Measurements from ENCODE around the gene ETF1. TPM values are rescaled to one million over a fixed set of nuclear protein-coding genes. Genes with fewer than 3 reads are reported as not detected.

Gene ETF1
- total RNA-seq = 10 to 100 TPM; 42.6 to 46.5 TPM
- polyA plus RNA-seq = 10 to 100 TPM; 31.1 to 45.2 TPM

GRCh38 chr5:138542956-138543729 is at the start of gene ETF1:
ETF1 (minus strand) TSS chr5:138543236; CDS start chr5:138542918, 318 bp downstream.
- ChIA-PET POLR2A (ENCODE audit: partially characterized antibody) (interaction anchor here (0.6 to 3.9 kb wide), 27 partner anchors 9 to 1571 kb away, joined by 3 to 124 read pairs (median 5); partner anchors contain the start of genes BRD8, CDC25C, EGR1 and FAM53C), CTCF (ENCODE audit: partially characterized antibody) (interaction anchor here (0.6 to 2.9 kb wide), 14 partner anchors 10 to 859 kb away, joined by 3 to 21 read pairs (median 4); partner anchors contain the start of genes CDC25C, EGR1, HSPA9 and KDM3B)
- H3K27me3 Mint-ChIP-seq = no peaks in the 10 kb centered on the region
- peaks cover 48 to 87% (median 71%) of the 10 kb centered on the region in 4 donors for H3K4me1 Mint-ChIP-seq
- no peaks in the 10 kb centered on the region for H3K27me3 ChIP-seq (ENCODE audit: insufficient read depth, low read length)
- H3K9me3 ChIP-seq (ENCODE audit: control insufficient read depth in 1 of 2, low read length in 2 of 2) = no peaks in the 10 kb centered on the region
- intact Hi-C loops (cut with micrococcal nuclease) = loop anchor here (1.0 to 2.0 kb wide), 8 partner anchors 32 to 750 kb away; partner anchors contain the start of genes BRD8, EGR1, HSPA9 and KIF20A
- peaks cover 0 to 4% (median 0%) of the 10 kb centered on the region in 8 donors for H3K9me3 Mint-ChIP-seq
- peaks cover 73% of the 10 kb centered on the region for H3K4me1 ChIP-seq (ENCODE audit: insufficient read depth, low read length)
- peak within 1 kb of the TSS; percentile 99 to 100 (median 100) for H3K27ac Mint-ChIP-seq
- peak within 1 kb of the TSS; percentile 100 for H3K27ac ChIP-seq (ENCODE audit: low read depth, low read length)
- peaks cover 0 to 39% of the 10 kb centered on the region in 2 donors for H3K36me3 Mint-ChIP-seq
- no peaks in the 10 kb centered on the region for H3K36me3 ChIP-seq (ENCODE audit: insufficient read depth, low read length)
- DNase-seq = peak; percentile 99 to 100 (median 100)
- H3K4me3 Mint-ChIP-seq = peak within 1 kb of the TSS; percentile 95 to 100 (median 100)
- peak within 1 kb of the TSS; percentile 80 to 92 for H3K4me3 ChIP-seq (ENCODE audit: low read length in 2 of 2)

DNA sequence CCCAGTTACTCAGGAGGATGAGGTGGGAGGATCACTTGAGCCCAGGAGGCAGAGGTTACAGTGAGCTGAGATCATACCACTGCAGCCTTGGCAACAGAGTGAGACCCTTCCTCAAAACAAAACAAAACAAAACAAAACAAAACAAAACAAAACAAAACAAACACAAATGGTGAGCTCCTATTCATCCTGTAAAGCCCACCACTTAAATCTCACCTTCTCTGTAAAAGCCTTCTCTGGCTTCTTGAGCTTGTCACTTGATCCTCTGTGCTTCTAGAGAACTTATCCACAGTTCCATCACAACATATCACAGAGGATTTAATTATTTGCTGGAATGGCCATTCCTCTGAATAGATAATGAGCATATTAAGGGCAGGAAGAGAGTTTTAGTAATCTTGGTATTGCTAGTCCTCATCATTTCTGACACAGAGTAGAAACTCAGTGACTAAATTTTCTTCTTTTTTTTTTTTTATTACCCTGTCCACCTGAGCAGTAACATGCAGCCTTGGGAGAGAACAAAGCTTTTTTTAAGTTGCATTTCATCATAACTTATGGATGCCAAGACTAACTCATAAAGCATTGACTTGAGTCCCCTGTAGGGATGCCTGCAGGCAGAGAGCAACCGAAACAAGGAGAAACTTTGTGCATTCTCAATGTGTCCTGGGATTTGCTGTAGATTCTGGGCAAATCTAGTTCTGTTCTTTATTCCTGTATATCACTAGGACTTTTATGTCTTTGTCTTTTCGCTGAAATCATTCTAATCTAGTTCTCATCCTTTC is 45.2 kb upstream of the ETF1 start:
- no peak for DNase-seq
- Mint-ChIP-seq H3K4me3 (no peak overlapping the region), H3K9me3 (no peaks in the 10 kb centered on the region), H3K4me1 (no peaks in the 10 kb centered on the region), H3K27ac (no peak overlapping the region), H3K27me3 (peaks cover 9 to 15% of the 10 kb centered on the region in 2 donors), H3K36me3 (no peaks in the 10 kb centered on the region)
- ChIA-PET POLR2A (ENCODE audit: partially characterized antibody) (interaction anchor here (0.6 kb wide), 1 partner anchor 358 kb away, joined by 3 read pairs; no protein-coding TSS in a partner anchor), CTCF (ENCODE audit: partially characterized antibody) (interaction anchor here (1.9 kb wide), 1 partner anchor 9 kb away, joined by 7 read pairs; no protein-coding TSS in a partner anchor)
- no peaks in the 10 kb centered on the region for H3K9me3 ChIP-seq (ENCODE audit: control insufficient read depth in 1 of 2, low read length in 2 of 2)
- intact Hi-C loops (cut with micrococcal nuclease) = no loop called here
- H3K36me3 ChIP-seq (ENCODE audit: insufficient read depth, low read length) = no peaks in the 10 kb centered on the region
- H3K4me3 ChIP-seq (ENCODE audit: low read length in 2 of 2) = no peak overlapping the region
- H3K4me1 ChIP-seq (ENCODE audit: insufficient read depth, low read length) = no peaks in the 10 kb centered on the region
- no peaks in the 10 kb centered on the region for H3K27me3 ChIP-seq (ENCODE audit: insufficient read depth, low read length)
- H3K27ac ChIP-seq (ENCODE audit: low read depth, low read length) = no peak overlapping the region

GRCh38 chr5:138585157-138585556 is 42.1 kb upstream of the ETF1 start:
- intact Hi-C loops (cut with micrococcal nuclease) = no loop called here
- Histone ChIP-seq H3K36me3 (ENCODE audit: insufficient read depth, low read length) (no peaks in the 10 kb centered on the region), H3K4me1 (ENCODE audit: insufficient read depth, low read length) (no peaks in the 10 kb centered on the region), H3K27ac (ENCODE audit: low read depth, low read length) (no peak overlapping the region), H3K4me3 (ENCODE audit: low read length in 2 of 2) (no peak overlapping the region), H3K9me3 (ENCODE audit: control insufficient read depth in 1 of 2, low read length in 2 of 2) (no peaks in the 10 kb centered on the region), H3K27me3 (ENCODE audit: insufficient read depth, low read length) (no peaks in the 10 kb centered on the region)
- ChIA-PET CTCF (ENCODE audit: partially characterized antibody) (interaction anchor here (0.7 to 1.4 kb wide), 2 partner anchors 8 to 9 kb away, joined by 3 read pairs; partner anchors contain the start of gene HSPA9), POLR2A (ENCODE audit: partially characterized antibody) (interaction anchor here (2.6 kb wide), 1 partner anchor 10 kb away, joined by 8 read pairs; the partner anchor contains the start of gene HSPA9)
- DNase-seq = no peak
- no peak overlapping the region for H3K27ac Mint-ChIP-seq
- no peaks in the 10 kb centered on the region for H3K4me1 Mint-ChIP-seq
- H3K36me3 Mint-ChIP-seq = no peaks in the 10 kb centered on the region
- no peak overlapping the region for H3K4me3 Mint-ChIP-seq
- H3K27me3 Mint-ChIP-seq = peaks cover 6 to 12% of the 10 kb centered on the region in 2 donors
- no peaks in the 10 kb centered on the region for H3K9me3 Mint-ChIP-seq

GRCh38 chr5:138583984-138584637 is 41.1 kb upstream of the ETF1 start:
- Mint-ChIP-seq H3K27me3 (peaks cover 6 to 12% of the 10 kb centered on the region in 2 donors), H3K9me3 (no peaks in the 10 kb centered on the region), H3K27ac (no peak overlapping the region), H3K36me3 (no peaks in the 10 kb centered on the region), H3K4me3 (no peak overlapping the region), H3K4me1 (peaks cover 3 to 4% (median 4%) of the 10 kb centered on the region in 4 donors)
- ChIA-PET POLR2A (ENCODE audit: partially characterized antibody) (interaction anchor here (2.6 kb wide), 1 partner anchor 9 kb away, joined by 8 read pairs; the partner anchor contains the start of gene HSPA9), CTCF (ENCODE audit: partially characterized antibody) (interaction anchor here (1.4 kb wide), 1 partner anchor 8 kb away, joined by 3 read pairs; the partner anchor contains the start of gene HSPA9)
- intact Hi-C loops (cut with micrococcal nuclease) = no loop called here
- no peaks in the 10 kb centered on the region for H3K9me3 ChIP-seq (ENCODE audit: control insufficient read depth in 1 of 2, low read length in 2 of 2)
- no peaks in the 10 kb centered on the region for H3K36me3 ChIP-seq (ENCODE audit: insufficient read depth, low read length)
- no peak for DNase-seq
- H3K27ac ChIP-seq (ENCODE audit: low read depth, low read length) = no peak overlapping the region
- H3K4me3 ChIP-seq (ENCODE audit: low read length in 2 of 2) = no peak overlapping the region
- no peaks in the 10 kb centered on the region for H3K27me3 ChIP-seq (ENCODE audit: insufficient read depth, low read length)
- H3K4me1 ChIP-seq (ENCODE audit: insufficient read depth, low read length) = no peaks in the 10 kb centered on the region

GRCh38 chr5:138582959-138583358 is 39.9 kb upstream of the ETF1 start:
- Histone ChIP-seq H3K36me3 (ENCODE audit: insufficient read depth, low read length) (no peaks in the 10 kb centered on the region), H3K27me3 (ENCODE audit: insufficient read depth, low read length) (no peaks in the 10 kb centered on the region), H3K4me3 (ENCODE audit: low read length in 2 of 2) (no peak overlapping the region), H3K4me1 (ENCODE audit: insufficient read depth, low read length) (no peaks in the 10 kb centered on the region), H3K9me3 (ENCODE audit: control insufficient read depth in 1 of 2, low read length in 2 of 2) (no peaks in the 10 kb centered on the region), H3K27ac (ENCODE audit: low read depth, low read length) (no peak overlapping the region)
- intact Hi-C loops (cut with micrococcal nuclease) = no loop called here
- Mint-ChIP-seq H3K27me3 (peaks cover 3 to 12% of the 10 kb centered on the region in 2 donors), H3K4me3 (no peak overlapping the region), H3K27ac (no peak overlapping the region), H3K9me3 (no peaks in the 10 kb centered on the region), H3K4me1 (peaks cover 3 to 6% (median 4%) of the 10 kb centered on the region in 4 donors), H3K36me3 (no peaks in the 10 kb centered on the region)
- no peak for DNase-seq
- ChIA-PET POLR2A (ENCODE audit: partially characterized antibody) (no interaction called here), CTCF (ENCODE audit: partially characterized antibody) (no interaction called here)

DNA sequence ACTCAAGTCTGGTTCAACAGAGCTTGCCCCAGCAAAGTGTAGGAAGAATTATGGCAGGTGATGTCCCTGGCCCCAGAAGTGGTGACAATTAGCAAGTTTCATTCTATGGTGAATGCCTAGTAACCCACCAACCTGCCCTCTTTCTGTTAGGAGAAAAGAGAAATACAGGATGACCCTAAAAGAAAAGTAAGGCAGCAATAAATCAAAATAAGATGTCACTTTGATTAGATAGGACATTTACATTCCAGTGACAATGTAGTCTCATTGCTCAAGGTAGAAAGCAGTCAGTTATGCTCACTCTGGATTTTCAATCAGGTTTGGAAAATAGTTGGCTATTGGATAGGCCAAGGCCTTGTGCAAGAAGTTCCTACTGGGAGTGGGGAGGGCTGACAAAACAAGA is 37.7 kb upstream of the ETF1 start:
- no peak for DNase-seq

More for the DNA sequence above, 37.7 kb upstream of the ETF1 start:
- Mint-ChIP-seq H3K36me3 (no peaks in the 10 kb centered on the region), H3K4me1 (peaks cover 6 to 13% (median 7%) of the 10 kb centered on the region in 4 donors), H3K9me3 (no peaks in the 10 kb centered on the region), H3K27ac (no peak overlapping the region), H3K27me3 (peaks cover 0 to 4% of the 10 kb centered on the region in 2 donors), H3K4me3 (no peak overlapping the region)
- H3K4me1 ChIP-seq (ENCODE audit: insufficient read depth, low read length) = peaks cover 6% of the 10 kb centered on the region
- POLR2A ChIA-PET (ENCODE audit: partially characterized antibody) = no interaction called here
- H3K4me3 ChIP-seq (ENCODE audit: low read length in 2 of 2) = no peak overlapping the region
- no peaks in the 10 kb centered on the region for H3K36me3 ChIP-seq (ENCODE audit: insufficient read depth, low read length)
- CTCF ChIA-PET (ENCODE audit: partially characterized antibody) = interaction anchor here (2.0 kb wide), 1 partner anchor 13 kb away, joined by 11 read pairs; no protein-coding TSS in a partner anchor
- H3K27me3 ChIP-seq (ENCODE audit: insufficient read depth, low read length) = no peaks in the 10 kb centered on the region
- no peak overlapping the region for H3K27ac ChIP-seq (ENCODE audit: low read depth, low read length)
- no peaks in the 10 kb centered on the region for H3K9me3 ChIP-seq (ENCODE audit: control insufficient read depth in 1 of 2, low read length in 2 of 2)
- intact Hi-C loops (cut with micrococcal nuclease) = no loop called here
